H9 (cell line): ENCODE results near the gene SMYD5. TPM values are rescaled to one million over a fixed set of nuclear protein-coding genes. Genes with fewer than 3 reads are reported as not detected.

Source experiments
- DNase-seq: peaks from one replicate; pipeline ENCODE4 v3.0.0-alpha.2; 2017
- H2AFZ ChIP-seq: one replicate; pipeline ENCODE4 v1.6.1; 2013; ENCODE audit warnings: mild to moderate bottlenecking, low read length, control low read depth, moderate library complexity
- H2AK5ac ChIP-seq: 2 replicates; pipeline ENCODE4 v1.6.1; 2013; ENCODE audit warnings: low read length, control low read depth, mixed read lengths; ENCODE audit not compliant: insufficient read length
- H2BK120ac ChIP-seq: one replicate; pipeline ENCODE4 v1.6.1; 2013; ENCODE audit warnings: low read depth, mild to moderate bottlenecking, low read length, control low read depth, inconsistent platforms; ENCODE audit not compliant: poor library complexity, severe bottlenecking
- H2BK12ac ChIP-seq: 2 replicates; pipeline ENCODE4 v1.6.1; 2013; ENCODE audit warnings: low read length, control low read depth, mixed read lengths, low read depth; ENCODE audit not compliant: insufficient read length
- H2BK15ac ChIP-seq: 2 replicates; pipeline ENCODE4 v1.6.1; 2013; ENCODE audit warnings: low read depth, low read length, control low read depth
- H2BK20ac ChIP-seq: one replicate; pipeline ENCODE4 v1.6.1; 2013; ENCODE audit warnings: low read depth, mild to moderate bottlenecking, low read length, control low read depth, inconsistent platforms; ENCODE audit not compliant: poor library complexity, severe bottlenecking
- H2BK5ac ChIP-seq: 2 replicates; pipeline ENCODE4 v1.6.1; 2013; ENCODE audit warnings: low read length, control low read depth, mixed read lengths; ENCODE audit not compliant: insufficient read length
- H3K14ac ChIP-seq: 2 replicates; pipeline ENCODE4 v1.6.1; 2013; ENCODE audit warnings: low read length, control low read depth; ENCODE audit not compliant: insufficient read depth
- H3K18ac ChIP-seq: 2 replicates; pipeline ENCODE4 v1.6.1; 2013; ENCODE audit warnings: low read depth, mild to moderate bottlenecking, mixed read lengths, low read length, control low read depth; ENCODE audit not compliant: insufficient read length
- H3K23ac ChIP-seq: 2 replicates; pipeline ENCODE4 v1.6.1; 2013; ENCODE audit warnings: low read length, control low read depth, mixed read lengths, low read depth; ENCODE audit not compliant: insufficient read length
- H3K23me2 ChIP-seq: 2 replicates; pipeline ENCODE4 v1.6.1; 2013; ENCODE audit warnings: low read depth, mild to moderate bottlenecking, mixed read lengths, low read length, control low read depth; ENCODE audit not compliant: insufficient read length, poor library complexity, severe bottlenecking
- H3K27ac ChIP-seq: 2 replicates; pipeline ENCODE4 v1.5.1; 2013; ENCODE audit warnings: low read length, control low read depth, mixed read lengths, low read depth; ENCODE audit not compliant: insufficient read length
- H3K27me3 ChIP-seq: 2 replicates; pipeline ENCODE4 v1.6.1; 2013; ENCODE audit warnings: low read length, control low read depth, inconsistent platforms; ENCODE audit not compliant: insufficient read depth
- H3K4ac ChIP-seq: 2 replicates; pipeline ENCODE4 v1.6.1; 2013; ENCODE audit warnings: low read depth, mild to moderate bottlenecking, control low read depth, inconsistent platforms, low read length, moderate library complexity
- H3K4me1 ChIP-seq: 2 replicates; pipeline ENCODE4 v1.6.1; 2013; ENCODE audit warnings: low read length, control low read depth, inconsistent platforms; ENCODE audit not compliant: insufficient read depth
- H3K4me2 ChIP-seq: 2 replicates; pipeline ENCODE4 v1.6.1; 2013; ENCODE audit warnings: low read length, control low read depth, mixed read lengths; ENCODE audit not compliant: insufficient read length, insufficient read depth
- H3K56ac ChIP-seq: 2 replicates; pipeline ENCODE4 v1.6.1; 2013; ENCODE audit warnings: low read depth, mild to moderate bottlenecking, mixed read lengths, low read length, control low read depth; ENCODE audit not compliant: insufficient read length
- H3K79me1 ChIP-seq: 2 replicates; pipeline ENCODE4 v1.6.1; 2013; ENCODE audit warnings: low read depth, mild to moderate bottlenecking, moderate library complexity, low read length, control low read depth, inconsistent platforms; ENCODE audit not compliant: insufficient read depth, poor library complexity, severe bottlenecking
- H3K79me2 ChIP-seq: 2 replicates; pipeline ENCODE4 v1.6.1; 2013; ENCODE audit warnings: low read length, control low read depth, inconsistent platforms; ENCODE audit not compliant: insufficient read depth
- H3K9ac ChIP-seq: 2 replicates; pipeline ENCODE4 v1.6.1; 2013; ENCODE audit warnings: low read length, control low read depth, mixed read lengths; ENCODE audit not compliant: insufficient read length; ENCODE audit errors: extremely low read depth
- H3K9me3 ChIP-seq: one replicate; pipeline ENCODE4 v1.6.1; 2013; ENCODE audit warnings: low read depth, low read length, inconsistent platforms; ENCODE audit not compliant: control insufficient read depth
- H3T11ph ChIP-seq: one replicate; pipeline ENCODE4 v1.6.1; 2013; ENCODE audit warnings: mild to moderate bottlenecking, low read length, control low read depth, inconsistent platforms
- H4K20me1 ChIP-seq: one replicate; pipeline ENCODE4 v1.6.1; 2013; ENCODE audit not compliant: control insufficient read depth, insufficient read length, insufficient read depth
- H4K5ac ChIP-seq: 2 replicates; pipeline ENCODE4 v1.6.1; 2013; ENCODE audit warnings: low read depth, mild to moderate bottlenecking, mixed read lengths, low read length, control low read depth; ENCODE audit not compliant: insufficient read length
- H4K8ac ChIP-seq: replicated peaks from 2 replicates; pipeline ENCODE4 v1.6.1; 2013; ENCODE audit warnings: low read length, control low read depth, mixed read lengths, low read depth; ENCODE audit not compliant: insufficient read length
- H4K91ac ChIP-seq: 2 replicates; pipeline ENCODE4 v1.6.1; 2013; ENCODE audit warnings: low read depth, mild to moderate bottlenecking, moderate library complexity, mixed read lengths, low read length, control low read depth; ENCODE audit not compliant: insufficient read length
- H3K27ac Mint-ChIP-seq, 3 experiments: 2 replicates in 2 of 3; 3 replicates in 1 of 3; pipeline ENCODE4 v1.8.0; 2020 to 2021; ENCODE audit warnings: mixed read lengths in 3 of 3, mild to moderate bottlenecking in 1 of 3, moderate library complexity in 1 of 3
- H3K27me3 Mint-ChIP-seq: 2 replicates; pipeline ENCODE4 v1.8.0; 2021; ENCODE audit warnings: low read depth, mild to moderate bottlenecking, moderate library complexity, mixed read lengths
- H3K36me3 Mint-ChIP-seq, 3 experiments: 2 replicates in 2 of 3; 3 replicates in 1 of 3; pipeline ENCODE4 v1.8.0; 2020 to 2021; ENCODE audit warnings: low read depth in 3 of 3, mixed read lengths in 3 of 3; ENCODE audit not compliant: insufficient read depth in 1 of 3
- H3K4me1 Mint-ChIP-seq, 2 experiments: 2 replicates each; pipeline ENCODE4 v1.8.0; 2020; ENCODE audit warnings: mixed read lengths in 2 of 2
- H3K4me3 Mint-ChIP-seq, 2 experiments: 2 replicates in 1 of 2; 3 replicates in 1 of 2; pipeline ENCODE4 v1.8.0; 2020 to 2021; ENCODE audit warnings: mild to moderate bottlenecking in 2 of 2, mixed read lengths in 2 of 2, moderate library complexity in 1 of 2
- H3K9me3 Mint-ChIP-seq, 2 experiments: 2 replicates in 1 of 2; 3 replicates in 1 of 2; pipeline ENCODE4 v1.8.0; 2020; ENCODE audit warnings: mild to moderate bottlenecking in 2 of 2, mixed read lengths in 2 of 2, moderate library complexity in 1 of 2
- WGBS: extraction: QIAGEN DNeasy Blood & Tissue Kit; methylation state at CpG from one replicate; pipeline ENCODE4 v1.1.7; 2013; ENCODE audit warnings: missing lambda C conversion rate, low lambda C conversion rate, mixed read lengths; ENCODE audit not compliant: insufficient read length; ENCODE audit errors: extremely low coverage; 5-methylcytosine and 5-hydroxymethylcytosine counted together
- total RNA-seq: library from RNA; stranded (reverse); gene quantifications from 2 replicates; pipeline ENCODE4 v1.2.1, GENCODE V29; 2021
- TF ChIP-seq, protein P1 (sequence below): fragments of 200-600 bp; sonication (generic); conservative IDR thresholded peaks from 3 replicates; pipeline ENCODE4 v1.8.0; 2021; ENCODE audit warnings: antibody characterized with exemption, mild to moderate bottlenecking

The SMYD5 gene
- total RNA-seq, 1 experiment from 2014 or later, result 45.2 TPM

DNA sequence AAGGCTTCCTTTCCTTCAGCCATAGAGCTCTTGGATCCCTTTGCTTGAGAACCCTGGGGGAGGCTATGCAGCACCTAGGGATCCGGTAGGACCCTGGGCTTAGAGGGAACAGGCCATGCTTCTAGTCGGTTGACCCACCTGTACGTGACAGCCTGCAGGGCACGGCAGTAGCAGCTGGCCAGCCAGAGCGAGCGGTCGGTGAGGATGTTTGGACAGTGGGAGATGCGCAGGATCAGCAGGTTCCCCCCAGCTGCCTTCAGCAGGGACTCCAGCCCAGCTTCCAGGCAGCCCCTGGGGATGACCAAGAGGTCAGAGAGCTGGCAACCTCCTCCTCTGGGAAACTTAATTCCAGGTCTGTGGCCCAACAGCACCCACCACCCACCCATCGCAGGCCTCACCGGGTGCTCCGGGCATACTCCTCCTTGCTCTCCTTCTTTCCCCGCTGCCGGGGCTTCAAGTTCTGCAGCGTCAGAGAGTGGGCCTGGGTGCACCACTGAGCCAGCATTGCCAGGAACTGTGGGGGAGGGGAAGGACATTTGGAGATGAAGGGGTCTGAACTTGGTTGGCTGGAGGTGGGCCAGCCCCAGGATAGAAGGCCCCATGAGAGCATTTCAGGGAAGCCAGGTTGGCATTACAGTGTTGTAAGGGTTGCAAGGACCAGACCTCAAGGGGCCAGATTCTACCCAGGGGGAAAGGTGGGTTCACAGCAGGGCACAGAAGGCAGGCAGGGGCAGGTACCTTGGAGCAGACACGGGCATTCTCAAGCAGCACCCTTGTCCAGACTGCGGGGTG, 49.7 kb downstream of the SMYD5 start:
- Histone ChIP-seq H3K9me3 (no peaks in the 10 kb centered on the region), H3K79me1 (no peaks in the 10 kb centered on the region), H3K18ac (no peak overlapping the region), H3K79me2 (no peaks in the 10 kb centered on the region), H2AK5ac (no peak overlapping the region), H2AFZ (no peak overlapping the region), H2BK15ac (no peak overlapping the region), H4K8ac (no peak overlapping the region), H3K9ac (no peak overlapping the region), H3K4me1 (no peaks in the 10 kb centered on the region; the same call in 1 of the 2 replicates), H2BK5ac (no peak overlapping the region), H3K4ac (no peak overlapping the region), H2BK120ac (no peak overlapping the region), H4K5ac (no peak overlapping the region), H3K23me2 (peaks cover 5% of the 10 kb centered on the region), H3K27ac (no peak overlapping the region), H2BK20ac (no peak overlapping the region), H3K4me2 (no peak overlapping the region), H4K91ac (no peak overlapping the region), H4K20me1 (no peaks in the 10 kb centered on the region), H3K27me3 (no peaks in the 10 kb centered on the region), H3K14ac (no peak overlapping the region; the same call in 1 of the 2 replicates), H3T11ph (no peak overlapping the region), H3K23ac (no peak overlapping the region), H3K56ac (no peak overlapping the region), H2BK12ac (no peak overlapping the region)
- no CpG with 5 or more reads among the region's 16 CpGs for WGBS
- Mint-ChIP-seq H3K36me3 (peaks cover 13 to 42% (median 26%) of the 10 kb centered on the region in 3 experiments; a peak in 6 of 7 replicates), H3K27me3 (peaks cover 19% of the 10 kb centered on the region), H3K27ac (no peak overlapping the region), H3K4me3 (no peak overlapping the region), H3K4me1 (peaks cover 10 to 17% of the 10 kb centered on the region in 2 experiments), H3K9me3 (no peaks in the 10 kb centered on the region)
- DNase-seq, result no peak
- TF ChIP-seq, protein P1, sequence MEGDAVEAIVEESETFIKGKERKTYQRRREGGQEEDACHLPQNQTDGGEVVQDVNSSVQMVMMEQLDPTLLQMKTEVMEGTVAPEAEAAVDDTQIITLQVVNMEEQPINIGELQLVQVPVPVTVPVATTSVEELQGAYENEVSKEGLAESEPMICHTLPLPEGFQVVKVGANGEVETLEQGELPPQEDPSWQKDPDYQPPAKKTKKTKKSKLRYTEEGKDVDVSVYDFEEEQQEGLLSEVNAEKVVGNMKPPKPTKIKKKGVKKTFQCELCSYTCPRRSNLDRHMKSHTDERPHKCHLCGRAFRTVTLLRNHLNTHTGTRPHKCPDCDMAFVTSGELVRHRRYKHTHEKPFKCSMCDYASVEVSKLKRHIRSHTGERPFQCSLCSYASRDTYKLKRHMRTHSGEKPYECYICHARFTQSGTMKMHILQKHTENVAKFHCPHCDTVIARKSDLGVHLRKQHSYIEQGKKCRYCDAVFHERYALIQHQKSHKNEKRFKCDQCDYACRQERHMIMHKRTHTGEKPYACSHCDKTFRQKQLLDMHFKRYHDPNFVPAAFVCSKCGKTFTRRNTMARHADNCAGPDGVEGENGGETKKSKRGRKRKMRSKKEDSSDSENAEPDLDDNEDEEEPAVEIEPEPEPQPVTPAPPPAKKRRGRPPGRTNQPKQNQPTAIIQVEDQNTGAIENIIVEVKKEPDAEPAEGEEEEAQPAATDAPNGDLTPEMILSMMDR, result no peak
